ENCODE measurements around the gene SYTL3.

GRCh38 chr6:158697811-158698210, 48.0 kb downstream of the SYTL3 start:
- no peak for TF ChIP-seq CTCF (conservative IDR thresholded peaks at IDR 0.05; ENCODE audit: low read length)
- no peak for TF ChIP-seq EZH2phosphoT487 (IDR thresholded peaks at IDR 0.05; ENCODE audit: borderline replicate concordance)
